Measurements from ENCODE around the gene JPH3. TPM values are rescaled to one million over a fixed set of nuclear protein-coding genes. Genes with fewer than 3 reads are reported as not detected.

JPH3 gene
- total RNA-seq, 4 donors from 2014 or later, result 0.72 to 4.4 (median 1.1) TPM

GRCh38 chr16:87686697-87687096, 84.4 kb downstream of the JPH3 start:
- no peaks in the 10 kb centered on the region for H3K9me3 ChIP-seq

GRCh38 chr16:87687126-87687910, 85.0 kb downstream of the JPH3 start:
- Histone ChIP-seq H3K27me3 (peaks cover 92% of the 10 kb centered on the region), H3K9me3 (no peaks in the 10 kb centered on the region), H3K27ac (no peak overlapping the region), H3K4me3 (no peak overlapping the region), H3K4me1 (peaks cover 0 to 11% (median 0%) of the 10 kb centered on the region in 3 donors), H3K36me3 (no peaks in the 10 kb centered on the region)
- no peak for TF ChIP-seq EP300 (IDR thresholded peaks at IDR 0.05)
- TF ChIP-seq, protein P1, sequence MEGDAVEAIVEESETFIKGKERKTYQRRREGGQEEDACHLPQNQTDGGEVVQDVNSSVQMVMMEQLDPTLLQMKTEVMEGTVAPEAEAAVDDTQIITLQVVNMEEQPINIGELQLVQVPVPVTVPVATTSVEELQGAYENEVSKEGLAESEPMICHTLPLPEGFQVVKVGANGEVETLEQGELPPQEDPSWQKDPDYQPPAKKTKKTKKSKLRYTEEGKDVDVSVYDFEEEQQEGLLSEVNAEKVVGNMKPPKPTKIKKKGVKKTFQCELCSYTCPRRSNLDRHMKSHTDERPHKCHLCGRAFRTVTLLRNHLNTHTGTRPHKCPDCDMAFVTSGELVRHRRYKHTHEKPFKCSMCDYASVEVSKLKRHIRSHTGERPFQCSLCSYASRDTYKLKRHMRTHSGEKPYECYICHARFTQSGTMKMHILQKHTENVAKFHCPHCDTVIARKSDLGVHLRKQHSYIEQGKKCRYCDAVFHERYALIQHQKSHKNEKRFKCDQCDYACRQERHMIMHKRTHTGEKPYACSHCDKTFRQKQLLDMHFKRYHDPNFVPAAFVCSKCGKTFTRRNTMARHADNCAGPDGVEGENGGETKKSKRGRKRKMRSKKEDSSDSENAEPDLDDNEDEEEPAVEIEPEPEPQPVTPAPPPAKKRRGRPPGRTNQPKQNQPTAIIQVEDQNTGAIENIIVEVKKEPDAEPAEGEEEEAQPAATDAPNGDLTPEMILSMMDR (IDR thresholded peaks at IDR 0.05), result no peak
- TF ChIP-seq POLR2AphosphoS5 (IDR thresholded peaks at IDR 0.05), result no peak
- WGBS, 2 donors (ENCODE audit: low coverage in 1 of 2), result no CpG with 5 or more reads among the region's 31 CpGs
- no peak for ATAC-seq

More at GRCh38 chr16:87686697-87687096, 84.4 kb downstream of the JPH3 start:
- H3K36me3 ChIP-seq, result no peaks in the 10 kb centered on the region
- TF ChIP-seq POLR2A (IDR thresholded peaks at IDR 0.05) (no peak), POLR2AphosphoS5 (IDR thresholded peaks at IDR 0.05) (no peak), EP300 (IDR thresholded peaks at IDR 0.05) (no peak)
- TF ChIP-seq, protein P1 (IDR thresholded peaks at IDR 0.05), result no peak
- H3K4me1 ChIP-seq, result peaks cover 0 to 8% (median 0%) of the 10 kb centered on the region in 3 donors
- ATAC-seq, result no peak
- peaks cover 97% of the 10 kb centered on the region for H3K27me3 ChIP-seq
- WGBS, 2 donors (ENCODE audit: low coverage in 1 of 2), result no CpG with 5 or more reads among the region's 13 CpGs
- H3K27ac ChIP-seq, result no peak overlapping the region
- no peak overlapping the region for H3K4me3 ChIP-seq

DNA sequence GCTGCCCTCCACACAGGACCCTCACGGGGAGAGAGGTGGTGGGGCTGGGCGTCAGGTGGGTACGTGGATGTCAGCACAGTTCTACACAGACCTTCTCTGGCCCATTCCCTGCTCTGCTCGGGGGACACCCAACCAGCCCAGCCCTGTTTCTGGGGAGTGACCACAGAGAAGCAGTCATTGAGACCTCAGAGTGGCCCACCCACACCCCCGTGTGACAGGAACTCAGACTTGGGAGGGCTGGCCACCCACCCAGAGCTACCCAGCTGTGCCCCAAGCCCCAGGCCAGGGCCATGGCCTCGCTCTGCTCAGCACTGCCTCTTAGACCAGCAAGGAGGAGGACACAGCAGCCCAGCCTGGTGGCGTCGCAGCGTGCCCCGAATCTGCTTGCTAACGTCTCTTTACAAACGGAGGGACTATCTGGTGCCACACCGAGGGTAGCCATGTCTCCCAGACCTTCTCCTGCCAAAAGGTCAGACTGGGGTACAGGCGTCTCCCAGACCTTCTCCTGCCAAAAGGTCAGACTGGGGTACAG, 85.8 kb downstream of the JPH3 start:
- peaks cover 84% of the 10 kb centered on the region for H3K27me3 ChIP-seq

GRCh38 chr16:87688876-87689815, 86.8 kb downstream of the JPH3 start:
- peaks cover 0 to 11% (median 0%) of the 10 kb centered on the region in 3 donors for H3K4me1 ChIP-seq
- WGBS, 2 donors (ENCODE audit: low coverage in 1 of 2), result 80% methylated on average over 1 of the region's 45 CpGs; no CpG with 5 or more reads in 1 of the 2 donors
- H3K36me3 ChIP-seq, result no peaks in the 10 kb centered on the region
- no peak overlapping the region for H3K4me3 ChIP-seq
- H3K27me3 ChIP-seq, result peaks cover 76% of the 10 kb centered on the region
- TF ChIP-seq POLR2A (IDR thresholded peaks at IDR 0.05), result no peak
- no peak for TF ChIP-seq POLR2AphosphoS5 (IDR thresholded peaks at IDR 0.05)
- TF ChIP-seq, protein P1 (IDR thresholded peaks at IDR 0.05), result no peak
- TF ChIP-seq EP300 (IDR thresholded peaks at IDR 0.05), result no peak
- no peak for ATAC-seq
- H3K9me3 ChIP-seq, result no peaks in the 10 kb centered on the region
- H3K27ac ChIP-seq, result no peak overlapping the region

More for the DNA sequence above, 85.8 kb downstream of the JPH3 start:
- Histone ChIP-seq H3K4me3 (no peak overlapping the region), H3K27ac (no peak overlapping the region), H3K4me1 (peaks cover 0 to 11% (median 0%) of the 10 kb centered on the region in 3 donors), H3K9me3 (no peaks in the 10 kb centered on the region), H3K36me3 (no peaks in the 10 kb centered on the region)
- 90 to 100% methylated on average over 2 of the region's 14 CpGs for WGBS, 2 donors (ENCODE audit: low coverage in 1 of 2)
- TF ChIP-seq POLR2AphosphoS5 (IDR thresholded peaks at IDR 0.05) (no peak), POLR2A (IDR thresholded peaks at IDR 0.05) (no peak)
- TF ChIP-seq, protein P1 (IDR thresholded peaks at IDR 0.05), result no peak
- no peak for ATAC-seq

All from gastroesophageal sphincter (tissue), 4 donors.